ENCODE data around the gene KCNJ3.

GRCh38 chr2:154655499-154655898 lies 43.0 kb upstream of the KCNJ3 start:
- TF ChIP-seq CTCF (conservative IDR thresholded peaks at IDR 0.05; ENCODE audit: low read depth, low read length) (no peak), EZH2 (IDR thresholded peaks at IDR 0.05; ENCODE audit: borderline replicate concordance, low read depth, low read length, poor library complexity, severe bottlenecking) (no peak)

Measured in A673 (cell line).